ENCODE results near the gene YJU2. TPM values are rescaled to one million over a fixed set of nuclear protein-coding genes. Genes with fewer than 3 reads are reported as not detected.

YJU2 gene
- total and polyA plus RNA-seq, 8 donors = 13.2 to 21.0 (median 17.8) TPM

DNA sequence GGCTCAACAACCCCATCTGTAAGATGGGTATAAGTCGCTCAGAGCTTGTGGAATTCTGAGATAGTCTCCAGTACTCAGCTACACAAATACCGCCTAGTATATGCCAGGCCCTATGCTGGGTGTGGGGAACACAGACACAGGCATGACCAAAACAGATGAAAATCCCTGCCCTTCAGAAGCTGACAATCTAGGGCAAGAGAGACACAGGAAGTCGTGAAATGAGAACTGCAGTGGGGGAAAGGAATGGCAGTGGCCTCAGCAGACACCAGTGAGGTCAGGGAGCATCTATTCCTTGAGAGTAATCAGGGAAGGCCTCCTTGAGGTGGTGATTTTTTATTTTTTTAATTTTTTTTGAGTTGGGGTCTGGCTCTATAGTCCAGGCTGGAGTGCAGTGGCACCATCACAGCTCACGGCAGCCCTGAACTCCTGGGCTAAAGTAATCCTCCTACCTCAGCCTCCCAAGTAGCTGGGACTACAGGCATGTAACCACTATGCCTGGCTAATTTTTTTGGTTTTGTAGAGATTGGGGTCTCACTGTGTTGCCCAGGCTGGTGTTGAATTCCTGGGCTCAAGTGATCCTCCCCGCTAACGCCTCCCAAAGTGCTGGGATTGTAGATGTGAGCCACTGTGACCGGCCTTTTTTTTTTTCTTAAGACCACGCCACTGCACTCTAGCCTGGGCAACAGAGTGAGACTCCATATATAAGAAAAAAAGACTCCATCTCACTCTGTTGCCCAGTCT is 52.1 kb downstream of the YJU2 start:
- no peaks in the 10 kb centered on the region for H3K4me1 ChIP-seq
- no peak overlapping the region for H3K27ac ChIP-seq
- H3K36me3 ChIP-seq = no peaks in the 10 kb centered on the region
- ATAC-seq (no peak), DNase-seq (no peak)
- intact Hi-C loops (cut with DNase I) = no loop called here
- H3K4me3 ChIP-seq = no peak overlapping the region
- H3K9me3 ChIP-seq = no peaks in the 10 kb centered on the region
- H3K27me3 ChIP-seq = peaks cover 0 to 39% of the 10 kb centered on the region in 2 donors
- TF ChIP-seq, protein P1, sequence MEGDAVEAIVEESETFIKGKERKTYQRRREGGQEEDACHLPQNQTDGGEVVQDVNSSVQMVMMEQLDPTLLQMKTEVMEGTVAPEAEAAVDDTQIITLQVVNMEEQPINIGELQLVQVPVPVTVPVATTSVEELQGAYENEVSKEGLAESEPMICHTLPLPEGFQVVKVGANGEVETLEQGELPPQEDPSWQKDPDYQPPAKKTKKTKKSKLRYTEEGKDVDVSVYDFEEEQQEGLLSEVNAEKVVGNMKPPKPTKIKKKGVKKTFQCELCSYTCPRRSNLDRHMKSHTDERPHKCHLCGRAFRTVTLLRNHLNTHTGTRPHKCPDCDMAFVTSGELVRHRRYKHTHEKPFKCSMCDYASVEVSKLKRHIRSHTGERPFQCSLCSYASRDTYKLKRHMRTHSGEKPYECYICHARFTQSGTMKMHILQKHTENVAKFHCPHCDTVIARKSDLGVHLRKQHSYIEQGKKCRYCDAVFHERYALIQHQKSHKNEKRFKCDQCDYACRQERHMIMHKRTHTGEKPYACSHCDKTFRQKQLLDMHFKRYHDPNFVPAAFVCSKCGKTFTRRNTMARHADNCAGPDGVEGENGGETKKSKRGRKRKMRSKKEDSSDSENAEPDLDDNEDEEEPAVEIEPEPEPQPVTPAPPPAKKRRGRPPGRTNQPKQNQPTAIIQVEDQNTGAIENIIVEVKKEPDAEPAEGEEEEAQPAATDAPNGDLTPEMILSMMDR (IDR thresholded peaks at IDR 0.05) = no peak

DNA sequence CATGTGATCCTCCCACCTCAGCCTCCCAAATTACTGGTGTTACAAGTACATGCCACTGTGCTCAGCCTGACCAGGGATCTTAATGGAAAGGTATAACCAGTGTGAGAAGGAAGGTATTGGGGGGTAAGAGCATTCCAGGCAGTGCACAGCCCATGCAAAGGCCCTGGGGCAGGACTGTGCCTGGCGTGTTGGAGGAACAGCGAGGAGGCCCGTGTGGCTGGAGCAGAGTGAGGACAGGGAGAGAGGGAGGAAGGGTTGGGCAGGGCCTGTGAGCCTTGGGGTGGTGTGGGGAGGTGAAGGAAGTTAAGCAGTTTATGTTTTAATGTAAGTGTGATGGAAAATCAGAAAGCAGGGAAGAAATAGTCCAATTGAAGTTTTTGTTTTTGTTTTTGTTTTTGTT is 53.7 kb downstream of the YJU2 start:
- Histone ChIP-seq H3K27me3 (peaks cover 0 to 41% of the 10 kb centered on the region in 2 donors), H3K4me1 (peaks cover 0 to 5% of the 10 kb centered on the region in 2 donors), H3K36me3 (no peaks in the 10 kb centered on the region), H3K27ac (no peak overlapping the region), H3K4me3 (no peak overlapping the region), H3K9me3 (no peaks in the 10 kb centered on the region)
- no peak for DNase-seq
- intact Hi-C loops (cut with DNase I) = no loop called here
- TF ChIP-seq, protein P1 (IDR thresholded peaks at IDR 0.05) = no peak
- no peak for ATAC-seq

DNA sequence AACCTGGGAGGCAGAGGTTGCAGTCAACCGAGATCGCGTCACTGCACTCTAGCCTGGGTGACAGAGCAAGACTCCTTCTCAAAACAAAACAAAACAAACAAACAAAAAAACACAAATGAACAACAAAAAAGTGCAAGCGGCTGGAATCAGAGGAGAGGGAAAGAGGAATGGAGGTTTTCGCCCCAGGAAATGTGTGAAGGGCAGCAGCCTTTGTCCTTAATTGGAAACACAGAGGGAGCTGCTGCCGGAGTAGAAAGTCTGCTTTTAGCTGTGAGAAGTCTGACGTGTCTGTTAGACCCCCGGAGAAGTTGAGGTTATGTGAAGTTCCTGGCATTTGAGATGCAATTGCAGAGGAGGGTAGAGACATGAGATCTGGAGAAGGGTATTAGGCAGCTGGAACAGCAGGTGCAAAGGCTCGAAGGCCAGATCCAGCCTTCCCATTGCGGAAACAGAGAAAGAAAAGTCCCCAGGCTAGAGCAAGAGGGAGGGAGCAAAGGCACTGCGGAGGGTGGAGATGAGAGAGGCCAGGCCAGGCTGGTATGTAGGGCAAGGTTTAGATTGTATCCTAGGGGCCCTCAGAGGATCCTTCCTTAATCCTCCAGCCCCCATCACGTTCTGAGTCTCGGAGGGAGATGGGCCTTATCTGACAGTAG is 54.8 kb downstream of the YJU2 start:
- no peak for ATAC-seq
- peaks cover 0 to 5% of the 10 kb centered on the region in 2 donors for H3K4me1 ChIP-seq
- no peaks in the 10 kb centered on the region for H3K36me3 ChIP-seq
- TF ChIP-seq, protein P1 (IDR thresholded peaks at IDR 0.05) = no peak
- DNase-seq = no peak
- no peaks in the 10 kb centered on the region for H3K9me3 ChIP-seq
- no peak overlapping the region for H3K4me3 ChIP-seq
- peaks cover 0 to 35% of the 10 kb centered on the region in 2 donors for H3K27me3 ChIP-seq
- no peak overlapping the region for H3K27ac ChIP-seq
- intact Hi-C loops (cut with DNase I) = no loop called here

DNA sequence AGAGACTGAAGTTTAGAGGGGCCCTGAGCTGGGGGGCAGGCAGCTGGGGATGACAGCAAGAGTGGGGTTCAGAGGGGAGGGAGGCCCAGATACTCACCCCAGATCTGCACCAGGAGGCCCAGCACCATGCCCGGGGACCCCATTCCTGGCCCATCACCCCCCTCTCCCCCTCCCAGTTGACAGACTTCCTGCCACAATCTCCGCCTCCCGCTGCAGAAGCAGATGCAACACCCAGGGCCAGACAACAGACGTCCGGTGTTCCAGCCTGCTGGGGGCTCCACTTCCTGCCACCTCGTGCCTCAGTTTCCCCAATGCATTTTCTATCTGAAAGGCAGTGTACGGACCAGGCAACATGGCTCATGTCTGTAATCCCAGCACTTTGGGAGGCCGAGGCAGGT is 55.4 kb downstream of the YJU2 start, which contains the start of gene TMIGD2:
TMIGD2 (minus strand) TSS at position 147 of the 398 bp plus-strand sequence; CDS start at position 143, 4 bp downstream.
- TF ChIP-seq, protein P1 (IDR thresholded peaks at IDR 0.05) = no peak
- ATAC-seq (no peak), DNase-seq (no peak)
- no peak within 1 kb of the TSS for H3K27ac ChIP-seq
- H3K4me3 ChIP-seq = no peak within 1 kb of the TSS
- peaks cover 0 to 35% of the 10 kb centered on the region in 2 donors for H3K27me3 ChIP-seq
- no peaks in the 10 kb centered on the region for H3K9me3 ChIP-seq
- intact Hi-C loops (cut with DNase I) = no loop called here
- no peaks in the 10 kb centered on the region for H3K36me3 ChIP-seq
- H3K4me1 ChIP-seq = peaks cover 0 to 5% of the 10 kb centered on the region in 2 donors

DNA sequence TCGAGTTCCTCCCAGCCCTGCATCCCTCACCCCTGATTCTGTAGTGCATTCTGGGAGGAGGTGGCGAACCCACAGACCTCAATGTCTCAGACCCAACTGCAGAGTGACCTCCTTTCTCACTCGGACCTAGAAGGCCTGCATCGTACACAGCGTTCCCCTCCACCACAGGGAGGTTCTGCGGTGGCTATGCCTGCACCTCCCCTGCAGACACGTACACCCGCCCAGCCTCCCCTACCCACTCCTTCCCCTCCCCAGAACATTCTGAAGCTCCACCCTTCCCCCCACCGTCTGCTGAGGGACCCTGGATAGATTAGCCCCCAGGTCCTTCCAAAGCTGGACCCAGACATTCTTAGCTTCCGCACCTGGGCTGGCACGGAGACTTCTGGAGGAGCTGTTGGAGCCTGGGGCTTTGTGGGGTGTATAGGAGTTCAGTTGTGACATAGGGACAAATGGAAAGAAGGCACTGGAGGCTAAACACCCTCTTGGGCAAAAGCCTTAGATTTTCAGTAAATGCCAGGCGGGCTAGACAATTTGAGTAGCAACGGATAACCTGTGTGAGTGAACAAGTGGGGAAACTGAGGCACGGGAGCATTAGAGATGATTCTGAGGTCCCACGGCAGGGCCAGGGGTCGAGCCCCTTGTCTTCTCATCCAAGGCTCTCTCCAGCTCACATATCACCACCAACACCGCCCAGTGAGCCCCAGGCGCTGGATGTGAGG is 57.1 kb downstream of the YJU2 start:
- no peak overlapping the region for H3K4me3 ChIP-seq
- no peak for ATAC-seq

More for the DNA sequence above, 57.1 kb downstream of the YJU2 start:
- Histone ChIP-seq H3K9me3 (no peaks in the 10 kb centered on the region), H3K36me3 (no peaks in the 10 kb centered on the region), H3K4me1 (peaks cover 0 to 5% of the 10 kb centered on the region in 2 donors), H3K27ac (no peak overlapping the region), H3K27me3 (peaks cover 0 to 35% of the 10 kb centered on the region in 2 donors)
- TF ChIP-seq, protein P1 (IDR thresholded peaks at IDR 0.05) = no peak
- no peak for DNase-seq
- intact Hi-C loops (cut with DNase I) = no loop called here

Data from left lung (tissue), 10 donors.